Chondrocyte (in vitro differentiated cells): Measurements from ENCODE around the gene BNC2. TPM values are rescaled to one million over a fixed set of nuclear protein-coding genes. Genes with fewer than 3 reads are reported as not detected.

Source experiments
- DNase-seq: peaks from one replicate; pipeline ENCODE4 v3.0.0; 2021; ENCODE audit warnings: mixed read lengths, low spot score
- H3K27ac Mint-ChIP-seq: one replicate; pipeline ENCODE4 v1.8.0; 2021; ENCODE audit warnings: mild to moderate bottlenecking, moderate library complexity, mixed read lengths; ENCODE audit not compliant: unreplicated experiment
- H3K27me3 Mint-ChIP-seq: 2 replicates; pipeline ENCODE4 v1.8.0; 2021; ENCODE audit warnings: low read depth, mixed read lengths
- H3K36me3 Mint-ChIP-seq: 2 replicates; pipeline ENCODE4 v1.8.0; 2021; ENCODE audit warnings: low read depth, mixed read lengths
- H3K4me1 Mint-ChIP-seq: 2 replicates; pipeline ENCODE4 v1.8.0; 2021; ENCODE audit warnings: low read depth, mild to moderate bottlenecking, mixed read lengths
- H3K4me3 Mint-ChIP-seq: one replicate; pipeline ENCODE4 v1.8.0; 2021; ENCODE audit warnings: mild to moderate bottlenecking, moderate library complexity, mixed read lengths; ENCODE audit not compliant: unreplicated experiment
- H3K9me3 Mint-ChIP-seq: 2 replicates; pipeline ENCODE4 v1.8.0; 2021; ENCODE audit warnings: low read depth, mixed read lengths
- CTCF ChIP-seq: fragments of 200-600 bp; sonication (generic); IDR thresholded peaks from 2 replicates; pipeline ENCODE4 v1.5.0; 2021; ENCODE audit warnings: antibody characterized with exemption, mild to moderate bottlenecking, moderate library complexity
- total RNA-seq: library from RNA; stranded (reverse); gene quantifications from 3 replicates; pipeline ENCODE4 v1.2.1, GENCODE V29; 2021

BNC2 gene
- total RNA-seq, 1 donor from 2014 or later: 17.8 TPM

- H3K4me1 Mint-ChIP-seq: no peaks in the 10 kb centered on the region
- no peak overlapping the region for H3K27ac Mint-ChIP-seq
- H3K27me3 Mint-ChIP-seq: no peaks in the 10 kb centered on the region
- no peaks in the 10 kb centered on the region for H3K36me3 Mint-ChIP-seq
- no peaks in the 10 kb centered on the region for H3K9me3 Mint-ChIP-seq
- no peak overlapping the region for H3K4me3 Mint-ChIP-seq
- DNase-seq: no peak
- TF ChIP-seq CTCF: no peak
Measured at GRCh38 chr9:16753256-16753655, 117.2 kb downstream of the BNC2 start.

DNA sequence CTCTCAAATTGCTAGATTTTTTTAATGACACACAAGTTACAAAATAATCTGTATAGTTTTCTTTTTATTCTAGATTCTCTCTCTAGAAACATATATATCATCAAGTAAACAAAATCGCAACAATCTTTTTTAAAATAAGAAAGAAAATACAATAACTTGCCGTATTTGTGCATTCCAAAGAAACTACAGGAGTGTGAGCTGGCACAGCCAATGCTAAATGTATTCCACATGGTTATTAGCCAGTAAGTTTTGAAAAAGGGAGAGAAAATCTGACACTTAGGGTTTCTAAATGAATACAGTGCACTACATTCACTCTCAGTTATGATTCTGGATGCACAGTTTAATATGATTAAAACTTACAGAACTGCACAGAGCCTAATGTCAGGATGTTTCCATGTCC is 117.9 kb downstream of the BNC2 start:
- TF ChIP-seq CTCF: no peak
- no peaks in the 10 kb centered on the region for H3K36me3 Mint-ChIP-seq
- H3K27me3 Mint-ChIP-seq: no peaks in the 10 kb centered on the region
- H3K4me3 Mint-ChIP-seq: no peak overlapping the region
- no peaks in the 10 kb centered on the region for H3K4me1 Mint-ChIP-seq
- no peaks in the 10 kb centered on the region for H3K9me3 Mint-ChIP-seq
- no peak overlapping the region for H3K27ac Mint-ChIP-seq
- no peak for DNase-seq

DNA sequence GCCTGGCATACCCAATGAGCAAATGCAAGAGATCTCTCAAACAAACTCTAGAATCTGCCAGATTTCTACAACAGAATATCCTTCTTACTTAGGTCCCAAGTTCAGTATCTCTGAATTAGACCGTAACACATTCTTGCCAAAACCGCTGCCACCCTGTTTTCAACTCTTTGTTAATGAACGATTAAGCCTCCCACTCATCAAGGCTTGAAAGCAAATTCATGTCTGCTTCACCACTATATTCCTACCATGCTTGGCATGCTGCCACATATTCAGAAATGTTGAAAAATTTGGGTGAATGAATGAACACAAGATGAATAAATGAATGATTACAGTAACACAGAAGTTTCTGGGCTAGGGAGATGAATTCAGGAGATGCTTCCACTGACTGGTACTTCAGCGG is 119.9 kb downstream of the BNC2 start:
- Mint-ChIP-seq H3K27ac (no peak overlapping the region), H3K4me1 (peaks cover 3% of the 10 kb centered on the region), H3K9me3 (no peaks in the 10 kb centered on the region), H3K4me3 (no peak overlapping the region), H3K36me3 (no peaks in the 10 kb centered on the region), H3K27me3 (no peaks in the 10 kb centered on the region)
- DNase-seq: no peak
- TF ChIP-seq CTCF: no peak

DNA sequence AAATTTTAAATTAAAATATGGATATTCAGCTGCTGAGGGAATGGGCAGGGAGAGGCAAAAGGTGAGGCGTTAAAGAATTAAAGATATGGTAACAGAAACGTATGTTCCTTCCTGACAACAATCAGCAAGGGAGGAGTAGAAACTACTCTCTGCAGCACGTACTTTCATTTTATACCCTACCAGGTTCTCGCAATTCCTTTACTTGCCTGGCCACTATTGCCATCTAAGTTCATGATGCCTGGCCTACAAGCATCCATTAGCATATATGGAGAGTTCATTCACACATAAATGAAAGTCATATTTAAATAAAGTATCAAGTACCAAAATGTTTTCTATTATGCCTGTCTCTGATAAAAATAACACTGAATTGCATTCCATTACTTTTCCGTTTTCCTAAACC is 125.1 kb downstream of the BNC2 start:
- no peak for TF ChIP-seq CTCF
- no peak for DNase-seq
- Mint-ChIP-seq H3K9me3 (no peaks in the 10 kb centered on the region), H3K36me3 (no peaks in the 10 kb centered on the region), H3K4me1 (peaks cover 18% of the 10 kb centered on the region), H3K27ac (no peak overlapping the region), H3K27me3 (no peaks in the 10 kb centered on the region), H3K4me3 (no peak overlapping the region)

- Mint-ChIP-seq H3K27ac (no peak overlapping the region), H3K4me1 (peaks cover 18% of the 10 kb centered on the region), H3K27me3 (no peaks in the 10 kb centered on the region), H3K4me3 (no peak overlapping the region), H3K36me3 (no peaks in the 10 kb centered on the region), H3K9me3 (no peaks in the 10 kb centered on the region)
- no peak for DNase-seq
- no peak for TF ChIP-seq CTCF
Measured at GRCh38 chr9:16744394-16744793, 126.1 kb downstream of the BNC2 start.
